Psoas muscle (tissue), 8 donors: ENCODE measurements around the gene FOXRED2. TPM values are rescaled to one million over a fixed set of nuclear protein-coding genes. Genes with fewer than 3 reads are reported as not detected.
A peak's percentile ranks its signal among the peaks of the same experiment; 100 is the strongest.
"Not testable (repeated sequence)": the region's sequence is repeated elsewhere in the genome, so short reads cannot be mapped to it uniquely, and the experiment has no call there.

Experiments used
- ATAC-seq, 4 donors: fragments of 200-7000 bp; cut with Tn5 transposase; one replicate each; pipeline ENCODE4 v1.9.1; 2020; ENCODE audit warnings: moderate library complexity in 3 of 4, mild to moderate bottlenecking in 2 of 4
- DNase-seq, 2 donors: peaks; one replicate each; pipeline ENCODE4 v3.0.0-alpha.2; 2020
- H3K27ac ChIP-seq: fragments of 200-600 bp; one replicate; pipeline ENCODE4 v1.8.0; 2022
- H3K27me3 ChIP-seq, 3 donors: fragments of 200-600 bp in 1 of 3; one replicate each; pipeline versions ENCODE4 v1.6.1 to v1.8.0; 2013 to 2022; ENCODE audit warnings: low read length in 2 of 3, mild to moderate bottlenecking in 2 of 3, moderate library complexity in 1 of 3; ENCODE audit not compliant: insufficient read depth in 3 of 3
- H3K36me3 ChIP-seq, 2 donors: fragments of 200-600 bp in 1 of 2; one replicate each; pipeline versions ENCODE4 v1.6.1 to v1.8.0; 2013 to 2022; ENCODE audit warnings: low read depth in 1 of 2, mild to moderate bottlenecking in 1 of 2, moderate library complexity in 1 of 2; ENCODE audit not compliant: insufficient read depth in 1 of 2
- H3K4me1 ChIP-seq: fragments of 200-600 bp; one replicate; pipeline ENCODE4 v1.8.0; 2022
- H3K4me3 ChIP-seq: fragments of 200-600 bp; one replicate; pipeline ENCODE4 v1.8.0; 2022; ENCODE audit warnings: mild to moderate bottlenecking
- H3K9me3 ChIP-seq: fragments of 200-600 bp; one replicate; pipeline ENCODE4 v1.8.0; 2022
- WGBS, 3 donors: extraction: QIAGEN DNeasy Blood & Tissue Kit; methylation state at CpG; one replicate each; pipeline versions ENCODE4 v1.1.6 to v1.1.7; 2013; 5-methylcytosine and 5-hydroxymethylcytosine counted together
- intact Hi-C, 2 donors: fragments of 100-400 bp; cut with DNase I; formaldehyde crosslinking; loops; one replicate each; pipeline versions ENCODE4 v1.11.0 to v1.14.2; 2022
- polyA plus RNA-seq, 3 donors: library from polyadenylated mRNA; stranded (reverse); fragments of 200-250 nt; gene quantifications; one replicate each; pipeline ENCODE4 v1.2.3, GENCODE V29; 2013
- total RNA-seq, 4 donors: library from RNA; stranded (reverse); fragmentation: NEBNext Ultra II Directional in 2 of 4; extraction: Animal tissue kit (Norgen Biotek cat#: 25700) in 2 of 4; gene quantifications; one replicate each; pipeline versions ENCODE4 v1.2.1 to v1.2.4, GENCODE V29; 2021 to 2023
- TF ChIP-seq, protein P1 (sequence below): fragments of 200-600 bp; IDR thresholded peaks from one replicate; pipeline ENCODE4 v1.8.0; 2022; ENCODE audit warnings: antibody characterized with exemption
- donor health status: healthy with polysubstance abuse.
- donor health status: DM: no; HTN: no; CAD: no; lungs with moderate emphysema.
- donor health status: Bipolar disorder and iron deficiency.
- donor health status: healthy.
- donor health status: DM: yes; HTN: yes; CAD: no.
- donor health status: DM: no; HTN: no; CAD: no.
- donor health status: DM: no; HTN: no; CAD: no.
- donor health status: DM: yes; HTN: yes; CAD: no.

FOXRED2 gene
- total and polyA plus RNA-seq, 7 donors: 3.3 to 10.2 (median 7.7) TPM

DNA sequence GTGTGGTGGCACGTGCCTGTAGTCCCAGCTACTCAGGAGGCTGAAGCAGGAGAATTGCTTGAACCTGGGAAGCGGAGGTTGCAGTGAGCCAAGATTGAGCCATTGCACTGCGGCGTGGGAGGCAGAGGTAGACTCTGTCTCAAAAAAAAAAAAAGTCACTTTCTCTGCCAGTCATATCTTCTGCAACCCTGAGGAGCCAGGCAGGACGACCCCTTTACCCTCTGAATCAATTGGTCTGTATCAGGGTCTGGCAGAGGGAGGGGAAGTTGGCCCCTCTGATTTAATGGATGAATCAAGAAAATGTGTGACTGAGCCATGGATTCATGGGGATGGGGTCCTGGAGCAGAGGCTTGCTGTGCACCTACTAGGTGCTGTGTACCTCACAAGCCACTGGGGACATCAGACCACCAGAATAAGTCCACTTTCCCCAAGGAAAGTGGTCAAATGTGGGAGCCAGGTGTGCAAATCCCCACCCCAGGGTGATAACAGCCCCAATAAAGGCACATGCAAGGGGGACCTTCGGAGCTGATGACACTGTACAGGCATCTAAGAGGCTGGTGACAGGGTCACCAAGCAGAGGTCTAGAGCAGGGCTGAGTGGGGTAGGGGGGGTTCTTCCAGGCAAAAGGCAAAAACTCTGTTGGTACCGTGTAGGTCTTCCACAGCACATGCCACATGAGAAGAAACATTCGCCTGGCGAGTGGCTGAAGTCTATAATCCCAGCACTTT, 54.4 kb downstream of the FOXRED2 start:
- H3K36me3 ChIP-seq: no peaks in the 10 kb centered on the region
- peak overlapping the region; percentile 96 for H3K27ac ChIP-seq
- ATAC-seq (no peak), DNase-seq (no peak)
- TF ChIP-seq, protein P1, sequence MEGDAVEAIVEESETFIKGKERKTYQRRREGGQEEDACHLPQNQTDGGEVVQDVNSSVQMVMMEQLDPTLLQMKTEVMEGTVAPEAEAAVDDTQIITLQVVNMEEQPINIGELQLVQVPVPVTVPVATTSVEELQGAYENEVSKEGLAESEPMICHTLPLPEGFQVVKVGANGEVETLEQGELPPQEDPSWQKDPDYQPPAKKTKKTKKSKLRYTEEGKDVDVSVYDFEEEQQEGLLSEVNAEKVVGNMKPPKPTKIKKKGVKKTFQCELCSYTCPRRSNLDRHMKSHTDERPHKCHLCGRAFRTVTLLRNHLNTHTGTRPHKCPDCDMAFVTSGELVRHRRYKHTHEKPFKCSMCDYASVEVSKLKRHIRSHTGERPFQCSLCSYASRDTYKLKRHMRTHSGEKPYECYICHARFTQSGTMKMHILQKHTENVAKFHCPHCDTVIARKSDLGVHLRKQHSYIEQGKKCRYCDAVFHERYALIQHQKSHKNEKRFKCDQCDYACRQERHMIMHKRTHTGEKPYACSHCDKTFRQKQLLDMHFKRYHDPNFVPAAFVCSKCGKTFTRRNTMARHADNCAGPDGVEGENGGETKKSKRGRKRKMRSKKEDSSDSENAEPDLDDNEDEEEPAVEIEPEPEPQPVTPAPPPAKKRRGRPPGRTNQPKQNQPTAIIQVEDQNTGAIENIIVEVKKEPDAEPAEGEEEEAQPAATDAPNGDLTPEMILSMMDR: no peak
- peaks cover 48% of the 10 kb centered on the region for H3K4me1 ChIP-seq
- intact Hi-C loops: loop anchor here in 1 of 2 donors (5.0 kb wide), 2 partner anchors 35 to 65 kb away; partner anchors contain the start of gene MYH9
- H3K4me3 ChIP-seq: no peak overlapping the region
- H3K9me3 ChIP-seq: no peaks in the 10 kb centered on the region
- no peaks in the 10 kb centered on the region for H3K27me3 ChIP-seq
- WGBS, 3 donors: 72 to 74% (median 74%) methylated on average over 9 of the region's 9 CpGs

DNA sequence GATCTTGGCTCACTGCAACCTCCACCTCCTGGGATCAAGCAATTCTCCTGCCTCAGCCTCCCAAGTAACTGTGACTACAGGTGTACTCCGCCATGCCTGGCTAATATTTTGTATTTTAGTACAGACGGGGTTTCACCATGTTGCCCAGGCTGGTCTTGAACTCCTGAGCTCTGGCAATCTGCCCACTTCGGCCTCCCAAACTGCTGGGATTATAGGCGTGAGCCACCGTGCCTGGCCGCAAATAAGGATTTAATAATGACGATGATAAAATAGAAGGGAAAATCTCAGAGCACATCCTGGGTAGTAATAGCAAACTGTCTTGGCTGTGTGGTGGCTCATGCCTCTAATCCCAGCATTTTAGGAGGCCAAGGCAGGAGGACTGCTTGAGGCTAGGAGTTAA, 55.9 kb downstream of the FOXRED2 start:
- intact Hi-C loops: loop anchor here in 1 of 2 donors (5.0 kb wide), 2 partner anchors 34 to 64 kb away; partner anchors contain the start of gene MYH9
- peak overlapping the region; percentile 96 for H3K27ac ChIP-seq
- H3K27me3 ChIP-seq, ATAC-seq, H3K36me3 ChIP-seq, DNase-seq, H3K4me3 ChIP-seq, H3K9me3 ChIP-seq: not testable (repeated sequence)
- H3K4me1 ChIP-seq: peaks cover 46% of the 10 kb centered on the region
- WGBS, 3 donors: 89 to 93% (median 91%) methylated on average over 7 of the region's 7 CpGs

DNA sequence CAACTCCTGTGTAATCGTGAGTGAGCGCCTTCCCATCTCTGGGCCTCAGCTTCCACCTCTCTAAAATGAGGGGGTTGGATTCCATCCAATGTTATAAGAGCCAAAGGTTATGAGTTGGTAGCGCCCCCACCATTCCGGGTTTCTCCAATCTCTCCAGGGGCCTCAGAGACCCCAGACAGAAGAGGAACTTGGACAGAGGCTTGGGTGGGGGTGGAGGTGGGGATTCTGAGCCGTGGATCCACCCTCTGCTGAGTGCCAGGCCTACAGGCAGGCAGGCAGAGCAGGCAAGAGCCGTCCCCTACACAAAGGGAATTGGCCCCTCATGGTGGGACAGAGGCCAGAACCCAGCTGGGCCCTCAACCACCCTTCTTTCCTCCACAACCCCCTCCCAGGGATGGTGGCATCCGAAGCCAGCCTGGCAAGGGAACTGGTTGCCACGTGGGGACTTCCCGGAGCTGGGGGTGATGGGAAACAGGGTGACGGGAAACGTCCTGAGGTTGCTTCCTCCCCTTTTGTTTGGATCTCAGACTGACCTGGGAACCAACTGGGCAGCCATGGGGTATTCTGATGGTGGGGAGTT, 57.2 kb downstream of the FOXRED2 start:
- peaks cover 37% of the 10 kb centered on the region for H3K4me1 ChIP-seq
- intact Hi-C loops: loop anchor here (5.0 kb wide), 3 partner anchors 32 to 62 kb away; partner anchors contain the start of gene MYH9 (in 1 of the 2)
- H3K27ac ChIP-seq: no peak overlapping the region
- ATAC-seq (no peak), DNase-seq (no peak)
- no peaks in the 10 kb centered on the region for H3K36me3 ChIP-seq
- no peaks in the 10 kb centered on the region for H3K9me3 ChIP-seq
- H3K27me3 ChIP-seq: no peaks in the 10 kb centered on the region
- 67 to 81% (median 76%) methylated on average over 9 to 11 of the region's 11 CpGs for WGBS, 3 donors
- H3K4me3 ChIP-seq: no peak overlapping the region
- TF ChIP-seq, protein P1: no peak

DNA sequence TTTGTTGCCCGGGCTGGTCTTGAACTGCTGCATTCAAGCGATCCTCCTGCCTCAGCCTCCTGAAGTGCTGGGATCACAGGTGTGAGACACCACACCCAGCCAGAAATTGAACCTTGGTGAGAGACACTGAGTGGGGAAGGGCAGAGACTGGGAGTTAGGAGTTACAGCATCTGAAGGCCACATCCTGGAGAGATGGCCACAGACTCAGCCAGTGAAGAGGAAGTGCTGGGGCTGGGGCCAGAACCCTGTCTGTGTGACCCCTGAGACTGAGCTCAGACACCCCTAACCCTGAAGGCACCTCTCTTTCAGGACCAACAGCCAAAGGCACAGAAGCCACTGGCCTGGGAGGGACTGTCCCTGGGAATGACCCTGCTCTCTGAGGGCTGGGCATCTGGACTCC, 59.2 kb downstream of the FOXRED2 start:
- DNase-seq (no peak), ATAC-seq (no peak)
- Histone ChIP-seq H3K9me3 (no peaks in the 10 kb centered on the region), H3K27me3 (no peaks in the 10 kb centered on the region), H3K4me3 (no peak overlapping the region), H3K4me1 (peaks cover 30% of the 10 kb centered on the region), H3K27ac (no peak overlapping the region), H3K36me3 (no peaks in the 10 kb centered on the region)
- WGBS, 3 donors: 92 to 96% (median 94%) methylated on average over 2 of the region's 2 CpGs
- intact Hi-C loops: loop anchor here in 1 of 2 donors (5.0 kb wide), 1 partner anchor 35 kb away; no protein-coding TSS in a partner anchor
- TF ChIP-seq, protein P1: no peak

DNA sequence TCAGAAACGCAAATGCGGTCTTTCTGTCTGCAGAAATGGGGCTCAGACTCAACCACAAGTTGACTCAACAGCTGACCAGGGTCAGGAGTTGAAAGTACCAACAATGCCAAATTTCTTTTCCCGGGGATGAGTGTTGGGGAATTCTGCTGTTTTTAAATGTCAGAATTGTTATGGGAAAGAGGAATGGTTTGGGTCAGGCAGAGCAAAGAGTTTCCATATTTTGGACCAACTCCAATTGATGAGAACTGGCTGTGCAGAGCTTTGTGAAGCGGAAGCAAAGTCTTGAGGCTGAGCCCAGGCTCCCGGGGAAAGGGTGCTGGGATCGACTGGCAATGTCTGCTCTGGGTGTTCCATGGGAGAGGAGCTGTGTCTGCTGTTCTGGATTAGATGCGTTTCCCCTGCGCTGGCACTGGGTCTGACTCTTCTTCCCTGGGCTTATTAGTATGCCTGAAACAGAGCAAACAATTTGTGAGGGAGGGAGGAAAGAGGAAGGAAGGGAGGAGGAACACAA, 61.6 kb downstream of the FOXRED2 start:
- ATAC-seq (peak in 2 of 4 donors; percentile 29 to 39), DNase-seq (peak; percentile 51 to 69)
- TF ChIP-seq, protein P1: no peak
- H3K27me3 ChIP-seq: no peaks in the 10 kb centered on the region
- no peak overlapping the region for H3K4me3 ChIP-seq
- intact Hi-C loops: loop anchor here in 1 of 2 donors (5.0 kb wide), 1 partner anchor 33 kb away; no protein-coding TSS in a partner anchor
- H3K27ac ChIP-seq: no peak overlapping the region
- peaks cover 12% of the 10 kb centered on the region for H3K4me1 ChIP-seq
- H3K9me3 ChIP-seq: no peaks in the 10 kb centered on the region
- 45 to 55% (median 48%) methylated on average over 8 of the region's 8 CpGs for WGBS, 3 donors
- no peaks in the 10 kb centered on the region for H3K36me3 ChIP-seq
